Upper lobe of left lung (tissue), 4 donors: ENCODE measurements around the gene TENT5C.

Experiments used
- EP300 ChIP-seq, 4 donors: sonication (generic); formaldehyde crosslinking; IDR thresholded peaks; one replicate each; pipeline ENCODE4 v1.5.1; 2017; ENCODE audit warnings: antibody characterized with exemption in 4 of 4, control low read depth in 2 of 4
- POLR2A ChIP-seq, 4 donors: fragments of 450-650 bp; IDR thresholded peaks; one replicate each; pipeline ENCODE4 v1.5.1; 2016 to 2017; ENCODE audit warnings: antibody characterized with exemption in 4 of 4, mild to moderate bottlenecking in 2 of 4
- TF ChIP-seq, protein P1 (sequence below), 6 experiments: fragments of 450-650 bp in 4 of 6; fragments of 200-600 bp in 2 of 6; sonication (generic) in 2 of 6; IDR thresholded peaks; one replicate each; pipeline ENCODE4 v1.5.1; 2016 to 2019; ENCODE audit warnings: antibody characterized with exemption in 6 of 6

DNA sequence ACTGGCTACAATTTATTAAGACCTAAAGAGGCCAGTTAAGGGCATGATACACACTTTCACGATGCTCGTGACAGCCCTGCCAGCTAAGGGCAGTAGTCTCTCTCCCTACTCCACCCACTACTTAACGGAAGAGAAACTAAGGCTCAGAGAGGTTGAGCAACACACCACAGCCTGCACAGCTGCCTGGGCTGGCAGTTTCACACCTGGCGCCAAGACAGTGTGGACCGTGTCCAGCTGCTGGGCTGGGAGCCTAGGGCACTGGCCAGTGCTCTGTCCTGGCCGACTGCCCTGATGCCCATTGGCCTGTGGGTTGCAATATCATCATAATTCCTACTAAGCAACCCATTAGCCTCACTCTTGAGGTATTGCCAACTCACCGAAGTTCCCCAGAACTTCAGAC lies 27.6 kb downstream of the TENT5C start:
- TF ChIP-seq, protein P1, sequence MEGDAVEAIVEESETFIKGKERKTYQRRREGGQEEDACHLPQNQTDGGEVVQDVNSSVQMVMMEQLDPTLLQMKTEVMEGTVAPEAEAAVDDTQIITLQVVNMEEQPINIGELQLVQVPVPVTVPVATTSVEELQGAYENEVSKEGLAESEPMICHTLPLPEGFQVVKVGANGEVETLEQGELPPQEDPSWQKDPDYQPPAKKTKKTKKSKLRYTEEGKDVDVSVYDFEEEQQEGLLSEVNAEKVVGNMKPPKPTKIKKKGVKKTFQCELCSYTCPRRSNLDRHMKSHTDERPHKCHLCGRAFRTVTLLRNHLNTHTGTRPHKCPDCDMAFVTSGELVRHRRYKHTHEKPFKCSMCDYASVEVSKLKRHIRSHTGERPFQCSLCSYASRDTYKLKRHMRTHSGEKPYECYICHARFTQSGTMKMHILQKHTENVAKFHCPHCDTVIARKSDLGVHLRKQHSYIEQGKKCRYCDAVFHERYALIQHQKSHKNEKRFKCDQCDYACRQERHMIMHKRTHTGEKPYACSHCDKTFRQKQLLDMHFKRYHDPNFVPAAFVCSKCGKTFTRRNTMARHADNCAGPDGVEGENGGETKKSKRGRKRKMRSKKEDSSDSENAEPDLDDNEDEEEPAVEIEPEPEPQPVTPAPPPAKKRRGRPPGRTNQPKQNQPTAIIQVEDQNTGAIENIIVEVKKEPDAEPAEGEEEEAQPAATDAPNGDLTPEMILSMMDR (IDR thresholded peaks at IDR 0.05): no peak
- TF ChIP-seq POLR2A (IDR thresholded peaks at IDR 0.05) (no peak), EP300 (IDR thresholded peaks at IDR 0.05) (no peak)
